GM19328 (cell line): ENCODE data around the gene KPNA4.

Source experiments
- ATAC-seq: cut with Tn5 transposase; IDR thresholded peaks from one replicate; pipeline ENCODE4 v1.9.1; 2021; ENCODE audit warnings: mild to moderate bottlenecking, moderate library complexity; ENCODE audit not compliant: unreplicated experiment

KPNA4 gene

GRCh38 chr3:160498202-160498601 is 67.2 kb downstream of the KPNA4 start:
- ATAC-seq: no peak

- no peak for ATAC-seq
Observed at GRCh38 chr3:160490166-160490565, 75.2 kb downstream of the KPNA4 start.

- ATAC-seq: no peak
Observed at GRCh38 chr3:160486459-160486869, 78.9 kb downstream of the KPNA4 start.

- no peak for ATAC-seq
Observed at GRCh38 chr3:160482796-160483195, 82.6 kb downstream of the KPNA4 start.

GRCh38 chr3:160481856-160482255 is 83.5 kb downstream of the KPNA4 start:
- ATAC-seq: no peak

- ATAC-seq: no peak
Observed at GRCh38 chr3:160480931-160481330, 84.4 kb downstream of the KPNA4 start.

GRCh38 chr3:160479376-160479775 is 86.0 kb downstream of the KPNA4 start:
- no peak for ATAC-seq

- ATAC-seq: no peak
Observed at GRCh38 chr3:160478338-160478737, 87.0 kb downstream of the KPNA4 start.

- no peak for ATAC-seq
Observed at GRCh38 chr3:160477750-160478149, 87.6 kb downstream of the KPNA4 start.

- ATAC-seq: no peak
Observed at GRCh38 chr3:160475884-160476283, 89.5 kb downstream of the KPNA4 start.

GRCh38 chr3:160475153-160475552 is 90.2 kb downstream of the KPNA4 start:
- no peak for ATAC-seq

- ATAC-seq: no peak
Observed at GRCh38 chr3:160474416-160474838, 90.9 kb downstream of the KPNA4 start.

- no peak for ATAC-seq
Observed at GRCh38 chr3:160473978-160474377, 91.4 kb downstream of the KPNA4 start.

GRCh38 chr3:160473221-160473620 is 92.2 kb downstream of the KPNA4 start:
- no peak for ATAC-seq

- no peak for ATAC-seq
Observed at GRCh38 chr3:160472344-160472743, 93.0 kb downstream of the KPNA4 start.

- ATAC-seq: no peak
Observed at GRCh38 chr3:160471892-160472291, 93.5 kb downstream of the KPNA4 start.

- no peak for ATAC-seq
Observed at GRCh38 chr3:160470181-160470580, 95.2 kb downstream of the KPNA4 start.

GRCh38 chr3:160464971-160465370 is 100.4 kb downstream of the KPNA4 start:
- ATAC-seq: no peak

- no peak for ATAC-seq
Observed at GRCh38 chr3:160464321-160464720, 101.0 kb downstream of the KPNA4 start.

- no peak for ATAC-seq
Observed at GRCh38 chr3:160460033-160460432, 105.3 kb downstream of the KPNA4 start.

- ATAC-seq: no peak
Observed at GRCh38 chr3:160459450-160459970, 105.9 kb downstream of the KPNA4 start.

GRCh38 chr3:160458151-160458550 is 107.2 kb downstream of the KPNA4 start:
- no peak for ATAC-seq

GRCh38 chr3:160455846-160456245 is 109.5 kb downstream of the KPNA4 start:
- ATAC-seq: no peak
